Ramos (cell line): ENCODE measurements around the gene EOLA2.
"Not testable (repeated sequence)": the region's sequence is repeated elsewhere in the genome, so short reads cannot be mapped to it uniquely, and the experiment has no call there.

ENCODE experiments used
- in situ Hi-C: fragments of 300-500 bp; cut with MboI; formaldehyde crosslinking; loops from one replicate; pipeline ENCODE4 v1.14.3; 2022; ENCODE audit warnings: low sequenced_read_pairs; ENCODE audit not compliant: unreplicated experiment

Gene EOLA2

DNA sequence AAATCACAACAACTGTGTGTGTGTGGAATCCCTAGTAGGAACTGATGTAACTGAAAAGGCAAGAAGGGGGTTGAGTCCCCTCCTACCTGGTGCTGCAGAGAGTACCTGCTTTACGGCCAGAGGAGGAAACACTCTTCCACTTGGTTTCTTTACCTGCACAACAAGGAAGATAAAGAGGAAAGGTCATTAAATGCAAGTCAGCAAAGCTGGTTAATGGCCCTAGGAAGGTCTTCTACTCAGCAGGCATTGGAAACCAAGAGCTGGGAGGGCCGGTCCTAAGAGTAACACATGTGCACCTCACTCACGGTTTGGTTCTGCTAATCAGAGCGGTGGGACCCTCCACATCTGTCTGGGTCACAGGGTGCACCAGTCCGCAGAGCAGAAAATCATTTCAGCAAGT lies 963 bp downstream of the EOLA2 start:
- in situ Hi-C loops: not testable (repeated sequence)

DNA sequence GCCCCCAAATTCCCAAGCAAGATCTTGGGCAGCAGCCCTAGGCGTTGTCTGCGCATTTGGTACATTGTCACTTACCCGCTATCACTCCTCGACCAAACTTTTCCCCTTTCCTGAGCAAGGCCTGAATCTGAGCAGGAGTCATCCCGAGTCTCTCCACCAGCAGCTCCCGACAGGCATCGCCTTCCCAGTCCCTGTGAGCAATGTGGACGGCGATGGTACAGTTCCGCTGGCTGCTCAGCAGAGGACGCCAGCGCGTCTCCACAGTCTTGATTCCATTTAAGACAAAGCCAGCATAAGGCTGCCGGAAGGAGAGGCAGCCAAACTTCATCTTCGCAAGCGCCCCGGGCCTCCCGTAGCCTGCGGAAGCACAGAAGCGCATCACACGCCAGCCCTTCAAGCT lies 4.7 kb downstream of the EOLA2 start:
- in situ Hi-C loops: not testable (repeated sequence)

DNA sequence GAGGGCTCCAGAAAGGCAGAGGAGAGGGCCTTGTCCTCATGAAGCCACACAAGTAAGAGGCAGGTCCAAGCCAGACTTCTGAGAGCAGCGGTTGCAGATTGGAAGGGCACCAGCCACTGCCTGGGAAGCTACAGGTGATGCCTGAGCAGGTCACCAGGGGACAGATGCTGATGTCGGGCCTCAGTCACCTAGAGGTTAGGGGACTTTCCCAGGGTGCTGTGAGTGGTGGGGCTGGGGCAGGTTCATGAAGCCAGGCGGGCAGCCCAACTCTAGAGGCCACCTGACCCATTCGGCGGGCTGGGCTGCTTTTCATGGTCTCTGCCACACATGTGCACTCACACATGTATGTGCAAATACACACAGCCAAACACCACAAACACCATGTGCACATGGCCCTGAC lies 5.3 kb downstream of the EOLA2 start:
- in situ Hi-C loops: not testable (repeated sequence)

DNA sequence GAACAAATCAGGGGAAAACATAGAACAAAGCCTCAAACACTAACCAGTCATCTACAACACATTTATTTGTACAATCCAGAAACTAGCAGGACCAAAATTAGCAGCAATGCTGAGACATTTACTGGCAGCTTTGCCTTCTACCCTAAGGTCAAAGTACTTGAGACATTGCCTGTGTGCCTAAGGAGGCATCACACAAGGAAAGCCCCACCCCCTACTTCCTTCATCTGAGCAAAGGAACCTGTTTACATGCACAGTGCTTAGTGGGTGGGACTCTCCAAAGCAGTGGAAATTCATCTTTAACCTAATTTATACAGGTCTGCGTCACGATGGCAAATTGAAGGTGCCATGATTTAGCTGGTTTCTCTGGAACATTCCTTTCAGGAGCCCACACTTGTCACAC lies 6.1 kb downstream of the EOLA2 start:
- in situ Hi-C loops: not testable (repeated sequence)

DNA sequence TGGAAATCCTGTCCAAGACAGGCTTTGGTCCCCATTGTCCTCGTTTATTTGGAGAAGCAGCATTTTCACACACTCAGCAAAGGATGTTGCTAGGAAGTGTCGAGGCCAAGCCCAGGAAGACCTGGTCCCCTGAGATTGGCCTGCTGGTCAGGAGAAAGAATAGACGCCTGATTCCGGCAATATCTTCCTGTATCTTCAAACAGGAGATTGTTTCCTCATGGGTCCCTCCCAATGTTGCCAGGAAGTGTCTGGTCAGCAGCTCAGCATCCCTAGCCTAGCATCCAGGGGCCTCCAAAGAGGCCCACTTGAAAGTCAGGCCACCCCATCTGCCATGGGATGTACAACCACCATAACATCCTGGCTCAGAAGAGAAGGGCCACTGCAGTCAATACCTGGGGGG lies 6.9 kb downstream of the EOLA2 start:
- in situ Hi-C loops: not testable (repeated sequence)

DNA sequence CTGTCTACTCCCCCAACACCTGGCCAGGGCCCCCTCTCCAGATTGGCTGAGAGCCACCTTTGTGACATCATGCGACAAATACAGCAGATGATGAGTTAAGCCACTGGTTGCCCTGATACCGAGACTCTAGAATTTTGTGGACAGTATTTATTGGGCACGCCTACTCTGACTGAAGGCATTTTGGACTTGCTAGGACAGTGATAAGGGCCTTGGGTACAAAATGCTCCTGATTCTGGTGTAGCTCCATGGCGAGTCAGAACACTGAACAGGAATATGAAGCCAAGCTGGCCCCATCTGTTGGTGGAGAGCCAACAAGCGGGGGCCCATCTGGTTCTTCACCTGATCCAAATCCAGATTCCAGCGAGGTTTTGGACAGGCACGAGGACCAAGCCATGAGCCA lies 8.9 kb downstream of the EOLA2 start, which contains the start of gene HSFX4:
Gene HSFX4, plus strand, starts transcription at position 174 of the 400 bp plus-strand sequence. Its CDS starts 72 bp downstream, at position 246.
- in situ Hi-C loops: not testable (repeated sequence)

DNA sequence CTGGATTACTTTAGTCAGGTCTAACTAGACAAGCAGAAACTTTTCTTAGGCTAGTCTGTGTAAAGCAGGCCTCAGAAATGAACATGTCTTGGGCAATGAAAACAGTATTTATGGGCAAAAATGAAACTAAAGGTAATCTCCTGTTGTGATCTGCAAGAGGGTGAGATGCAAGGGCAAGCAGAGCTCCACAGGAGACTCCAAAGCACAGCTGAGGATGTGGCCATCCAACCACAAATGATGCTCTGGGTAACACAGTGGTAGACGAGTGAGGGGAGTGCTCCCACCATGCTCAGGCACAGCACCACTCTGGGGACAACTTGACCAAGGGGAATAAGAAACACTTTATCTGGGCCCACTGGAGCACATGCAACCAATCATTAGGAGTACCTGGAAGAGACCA lies 9.7 kb downstream of the EOLA2 start:
- in situ Hi-C loops: not testable (repeated sequence)

DNA sequence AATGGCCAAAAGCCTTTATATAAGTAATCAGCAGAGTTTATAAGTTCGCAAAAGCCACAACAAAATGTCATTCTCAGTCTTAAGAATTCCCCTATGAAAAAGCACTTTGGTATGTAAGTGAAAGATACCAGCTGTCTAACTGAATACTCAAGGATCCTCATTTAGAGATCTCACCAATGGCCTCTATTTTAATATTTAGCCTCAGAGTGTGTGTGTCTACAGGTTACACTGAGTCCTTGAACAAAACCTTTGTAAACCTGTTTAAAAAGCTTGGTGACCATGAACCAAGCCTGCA lies 10.4 kb downstream of the EOLA2 start:
- in situ Hi-C loops: not testable (repeated sequence)

DNA sequence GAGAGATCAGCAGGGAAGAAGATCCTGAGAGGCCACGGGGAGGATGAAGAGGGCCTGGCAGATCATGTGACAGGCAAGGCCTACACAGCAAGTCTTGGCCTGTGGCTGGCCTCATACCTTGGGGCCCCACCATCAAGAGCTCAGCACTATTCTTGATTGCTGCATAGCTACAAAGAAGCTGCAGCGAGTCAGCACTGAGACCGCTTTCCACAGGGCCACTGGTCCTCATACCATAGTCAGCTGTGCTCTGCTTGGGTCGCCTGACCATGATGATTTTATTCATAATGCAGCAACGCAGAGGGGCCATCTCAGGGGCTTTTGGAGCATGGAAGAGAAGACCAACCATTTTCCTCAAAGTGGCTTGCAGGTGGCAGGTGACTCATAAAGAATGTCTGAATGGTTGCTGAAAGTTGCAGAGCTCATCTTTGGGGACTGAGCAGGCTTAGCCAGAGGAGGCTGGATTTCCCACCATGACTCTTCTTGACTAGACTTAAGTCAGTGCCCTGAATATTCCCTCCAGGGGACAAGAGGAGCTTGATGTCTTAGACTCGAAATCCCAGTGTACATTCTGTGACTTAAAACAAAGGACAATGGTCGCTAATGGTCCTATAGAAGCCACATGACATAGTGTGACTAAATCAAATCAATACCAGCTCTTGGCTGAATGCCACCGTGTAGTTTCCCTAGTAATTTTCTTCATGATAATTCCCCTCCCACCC lies 10.9 kb downstream of the EOLA2 start:
- in situ Hi-C loops: not testable (repeated sequence)

DNA sequence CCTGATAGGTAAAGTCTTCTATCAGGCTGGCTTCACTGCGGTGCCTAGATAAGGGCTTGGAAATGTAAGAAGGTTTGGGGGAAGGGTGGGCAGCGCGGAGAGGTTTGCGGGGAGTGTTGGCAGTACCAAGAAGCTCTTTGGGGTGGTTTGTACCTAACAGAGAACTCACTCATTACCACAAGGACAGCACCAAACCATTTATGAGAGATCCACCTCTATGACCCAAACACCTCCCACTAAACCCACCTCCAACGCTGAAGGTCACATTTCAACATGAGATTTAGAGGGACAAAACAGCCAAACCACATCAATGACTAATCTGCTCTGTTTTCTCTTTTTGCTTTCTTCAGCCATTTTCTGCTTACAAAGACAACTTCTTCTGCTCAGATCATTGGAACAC lies 13.9 kb downstream of the EOLA2 start:
- in situ Hi-C loops: not testable (repeated sequence)

DNA sequence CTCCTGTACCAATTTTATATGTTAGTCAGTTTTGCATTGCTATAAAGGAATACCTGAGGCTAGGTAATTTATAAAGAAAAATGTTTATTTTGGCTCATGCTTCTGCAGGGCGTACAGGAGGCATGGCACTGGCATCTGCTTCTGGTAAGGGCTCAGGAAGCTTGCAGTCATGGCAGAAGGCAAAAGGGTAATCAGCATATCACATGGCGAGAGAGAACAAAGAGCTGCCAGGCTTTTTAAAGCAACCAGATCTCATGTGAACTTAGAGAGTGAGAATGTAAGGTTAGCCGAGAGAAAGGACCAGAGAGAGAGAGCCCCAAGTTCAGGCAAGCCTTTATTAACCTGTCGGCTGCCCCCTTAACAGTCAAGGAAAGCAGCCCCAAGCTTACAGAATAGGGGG lies 14.5 kb downstream of the EOLA2 start:
- in situ Hi-C loops: not testable (repeated sequence)

DNA sequence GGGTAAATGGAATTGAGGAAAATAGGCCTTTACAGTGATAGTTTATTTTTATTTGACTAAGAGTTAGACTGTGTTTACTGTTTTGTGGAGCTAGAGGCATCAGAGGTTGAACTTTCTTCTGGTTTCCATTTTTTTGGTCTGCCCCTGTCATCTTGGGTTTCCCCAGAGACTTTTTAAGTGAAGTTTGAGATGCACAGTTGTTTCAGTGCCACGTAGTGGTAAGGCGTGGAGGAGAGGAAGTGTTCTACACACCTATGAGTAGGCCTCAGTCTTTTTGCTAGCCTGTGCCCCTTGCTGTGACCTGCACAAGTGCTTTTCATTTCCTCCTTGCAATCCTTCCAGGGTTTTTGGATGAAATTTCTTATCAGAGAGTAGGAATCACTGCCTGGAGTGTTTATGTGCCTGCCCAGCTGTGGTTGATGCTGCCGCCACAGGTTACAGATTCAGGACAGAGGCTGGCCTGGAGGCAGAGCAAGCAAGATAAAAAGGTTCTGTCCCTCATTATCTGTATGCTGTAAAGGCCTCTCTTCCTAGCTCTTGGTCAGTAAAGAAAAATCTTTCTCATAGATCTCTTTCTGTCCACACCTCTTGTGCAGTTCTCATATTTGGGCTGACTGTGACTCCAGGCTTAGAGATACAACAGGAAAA lies 21.4 kb downstream of the EOLA2 start:
- in situ Hi-C loops: no loop called here

DNA sequence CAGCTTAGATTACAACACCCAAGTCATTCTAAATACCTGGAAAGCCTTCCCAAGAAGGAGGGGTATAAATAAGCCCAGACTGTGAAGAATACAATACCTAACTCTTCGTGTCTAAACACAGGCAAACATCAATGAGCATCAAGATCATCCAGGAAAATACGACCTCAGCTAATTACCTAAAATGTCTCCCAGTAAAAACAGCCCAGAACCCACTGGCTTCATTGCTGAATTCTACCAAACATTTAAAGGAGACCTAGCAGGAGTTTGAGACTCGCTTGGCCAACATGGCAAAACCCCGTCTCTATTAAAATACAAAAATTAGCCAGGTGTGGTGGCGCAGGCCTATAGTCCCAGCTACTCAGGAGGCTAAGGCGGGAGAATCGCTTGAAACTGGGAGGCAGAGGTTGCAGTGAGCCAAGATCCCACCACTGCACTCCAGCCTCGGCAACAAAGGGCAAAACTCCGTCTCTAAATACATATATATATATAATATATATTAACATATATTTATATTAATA lies 28.1 kb downstream of the EOLA2 start:
- in situ Hi-C loops: no loop called here

DNA sequence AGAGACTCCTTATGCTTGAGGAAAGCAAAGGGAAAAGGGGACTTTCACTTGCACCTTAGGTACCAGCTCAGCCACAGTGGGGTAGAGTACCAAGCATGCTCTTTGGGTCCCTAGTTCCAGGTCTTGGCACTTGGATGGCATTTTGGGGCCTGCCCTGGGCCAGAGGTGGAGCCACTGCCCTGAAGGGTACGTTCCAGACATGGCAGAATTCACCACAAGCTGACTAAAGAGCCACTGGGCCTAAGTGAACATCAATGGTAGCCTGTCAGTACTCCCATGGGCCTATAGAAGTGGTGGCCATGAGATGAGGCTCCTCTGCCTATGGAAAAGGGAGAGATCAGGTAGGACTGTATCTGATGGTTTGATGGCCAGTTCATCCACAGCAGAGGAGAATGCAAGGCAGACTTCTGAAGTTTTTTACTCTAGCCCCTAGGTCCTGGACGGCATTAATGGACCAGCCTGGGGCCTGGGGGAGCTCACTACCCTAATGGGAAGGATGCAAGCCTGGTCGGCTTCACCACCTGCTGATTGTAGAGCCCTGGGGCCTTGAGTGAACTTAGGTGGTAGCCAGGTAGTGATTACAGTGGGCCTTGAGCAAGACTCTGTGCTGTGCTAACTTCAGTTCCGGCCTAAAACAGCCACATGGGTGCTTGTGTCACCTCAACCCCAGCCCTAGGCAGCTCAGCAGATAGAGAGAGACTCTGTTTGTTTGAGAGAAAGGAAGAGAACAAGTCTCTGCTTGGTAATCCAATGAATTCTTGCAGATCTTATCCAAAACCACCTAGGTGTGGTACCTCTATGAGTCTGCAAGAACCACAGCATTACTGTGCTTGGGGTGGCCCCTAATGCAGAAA lies 28.7 kb downstream of the EOLA2 start:
- in situ Hi-C loops: no loop called here

DNA sequence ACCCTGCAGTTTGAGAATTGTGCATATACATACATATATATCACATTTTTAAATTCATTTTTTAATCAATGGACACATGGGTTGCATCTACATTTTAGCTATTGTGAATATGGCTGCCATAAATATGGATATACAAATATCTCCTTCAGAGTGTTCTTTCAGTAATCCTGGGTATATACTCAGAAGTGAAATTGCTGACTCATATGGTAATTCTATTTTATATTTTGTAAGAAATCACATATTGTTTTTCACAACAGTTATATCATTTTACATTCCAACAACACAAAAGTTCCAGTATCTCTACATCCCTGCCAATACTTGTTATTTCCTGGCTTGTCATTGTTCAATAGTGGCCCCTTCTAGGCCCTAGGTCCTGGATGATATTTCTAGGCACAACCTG lies 29.6 kb downstream of the EOLA2 start:
- in situ Hi-C loops: no loop called here

DNA sequence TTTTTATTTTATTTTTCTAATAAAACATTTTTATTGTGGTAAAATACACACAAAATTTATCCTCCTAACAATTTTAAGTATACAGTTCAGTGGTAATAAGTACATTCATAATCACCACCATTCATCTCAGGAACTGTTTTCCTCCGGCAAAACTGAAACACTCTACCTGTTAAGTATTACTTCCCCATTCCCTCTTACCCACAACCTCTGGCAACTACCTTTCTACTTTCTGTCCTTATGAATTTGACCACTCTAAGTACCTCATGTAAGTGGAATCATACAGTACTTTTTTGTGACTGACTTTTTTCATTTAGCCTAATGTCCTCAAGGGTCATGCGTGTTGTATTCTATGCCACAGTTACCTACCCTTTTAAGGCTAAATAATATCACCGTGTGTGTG lies 30.0 kb downstream of the EOLA2 start:
- in situ Hi-C loops: no loop called here

DNA sequence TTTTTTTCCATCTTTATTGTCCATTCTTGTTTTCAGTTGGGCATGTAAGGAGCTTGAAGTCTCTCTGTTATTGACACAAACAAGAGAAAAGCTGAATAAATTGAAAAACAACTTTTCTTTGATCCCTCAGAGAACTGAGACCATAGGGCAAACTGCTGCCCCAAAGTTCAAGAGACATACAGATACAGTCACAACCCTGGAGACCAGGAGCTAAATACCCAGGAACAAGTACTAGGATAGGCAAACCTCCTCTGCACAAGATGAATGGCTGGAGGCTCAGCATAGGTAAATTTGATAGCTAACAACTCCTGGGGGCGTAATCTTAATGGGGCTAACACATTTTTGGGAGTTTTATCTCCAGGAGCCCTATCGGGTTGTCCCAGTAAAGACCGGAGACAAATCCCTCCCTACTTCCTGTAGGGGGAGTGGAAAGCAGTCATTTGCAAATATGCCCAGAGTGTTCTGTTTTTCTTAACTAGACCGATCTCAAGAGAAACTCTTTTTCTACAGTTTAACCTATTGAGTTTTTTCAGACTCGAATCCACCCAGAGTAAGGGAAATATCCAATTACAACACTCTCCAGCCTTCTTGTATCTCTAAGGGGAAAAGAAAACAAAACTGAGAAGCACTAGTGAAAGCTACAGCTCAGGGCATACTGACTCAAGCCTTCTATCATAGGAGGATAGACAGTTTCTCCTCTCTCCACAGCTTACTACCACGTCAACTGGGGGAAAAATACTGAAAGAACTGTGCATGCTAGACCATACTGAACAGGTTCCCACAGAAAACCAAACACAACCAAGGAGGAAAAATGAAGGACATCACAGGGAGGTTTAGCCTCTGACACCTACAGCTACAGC lies 34.2 kb downstream of the EOLA2 start:
- in situ Hi-C loops: no loop called here

DNA sequence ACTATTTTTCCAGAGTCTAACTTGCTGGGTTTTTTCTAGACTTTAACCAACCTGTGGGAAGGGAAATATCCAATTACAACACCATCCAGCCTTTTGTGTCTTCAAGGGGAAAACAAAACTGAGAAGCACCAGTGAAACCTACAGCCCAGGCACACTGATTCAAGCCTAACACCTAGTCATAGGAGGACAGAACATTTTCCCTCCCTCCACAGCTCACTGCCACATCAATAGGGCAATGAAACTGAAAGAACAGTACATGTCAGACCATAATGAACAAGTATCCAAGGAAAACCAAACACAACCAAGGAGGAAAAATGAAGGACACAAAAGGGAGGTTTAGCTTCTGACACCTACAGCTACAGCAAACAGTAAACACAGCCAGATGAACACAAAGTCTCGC lies 39.7 kb downstream of the EOLA2 start:
- in situ Hi-C loops: no loop called here

DNA sequence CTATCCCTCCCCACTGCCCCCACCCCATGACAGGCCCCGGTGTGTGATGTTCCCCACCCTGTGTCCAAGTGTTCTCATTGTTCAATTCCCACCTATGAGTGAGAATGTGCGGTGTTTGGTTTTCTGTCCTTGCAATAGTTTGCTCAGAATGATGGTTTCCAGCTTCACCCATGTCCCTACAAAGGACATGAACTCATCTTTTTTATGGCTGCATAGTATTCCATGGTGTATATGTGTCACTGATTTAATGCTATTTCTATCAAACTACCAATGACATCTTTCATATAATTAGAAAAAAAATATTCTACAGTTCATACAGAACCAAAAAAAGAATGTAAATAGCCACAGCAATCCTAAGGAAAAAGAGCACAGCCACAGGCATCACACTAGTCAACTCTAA lies 47.5 kb downstream of the EOLA2 start:
- in situ Hi-C loops: not testable (repeated sequence)
